Neutrophil (primary cell): ENCODE data around the gene RALY.

Source experiments
- H3K27ac ChIP-seq: fragments of 200-600 bp; sonication (generic); 2 replicates; pipeline ENCODE4 v1.5.1; 2016; ENCODE audit warnings: mild to moderate bottlenecking, moderate library complexity
- H3K27me3 ChIP-seq: fragments of 200-600 bp; sonication (generic); 2 replicates; pipeline ENCODE4 v1.6.0; 2016; ENCODE audit warnings: mild to moderate bottlenecking
- H3K36me3 ChIP-seq: fragments of 200-600 bp; sonication (generic); 2 replicates; pipeline ENCODE4 v1.5.1; 2017
- H3K4me1 ChIP-seq, 2 experiments: fragments of 200-600 bp in 1 of 2; sonication (generic) in 1 of 2; 1 replicate in 1 of 2; 2 replicates in 1 of 2; pipeline versions ENCODE4 v1.5.1 to v1.6.1; 2013 to 2016; ENCODE audit warnings: low read depth in 1 of 2, low read length in 1 of 2, mild to moderate bottlenecking in 1 of 2, moderate library complexity in 1 of 2; ENCODE audit not compliant: control insufficient read depth in 1 of 2, insufficient read depth in 1 of 2
- H3K4me3 ChIP-seq, 2 experiments: fragments of 200-600 bp in 1 of 2; sonication (generic) in 1 of 2; 1 replicate in 1 of 2; 2 replicates in 1 of 2; pipeline ENCODE4 v1.5.1; 2013 to 2016; ENCODE audit warnings: low read depth in 1 of 2, low read length in 1 of 2, mild to moderate bottlenecking in 1 of 2, moderate library complexity in 1 of 2
- H3K9me3 ChIP-seq: fragments of 200-600 bp; sonication (generic); 2 replicates; pipeline ENCODE4 v1.5.1; 2016
- TF ChIP-seq, protein P1 (sequence below): fragments of 200-600 bp; sonication (generic); IDR thresholded peaks from 2 replicates; pipeline ENCODE4 v1.5.1; 2016; ENCODE audit warnings: antibody characterized with exemption

Gene RALY

DNA sequence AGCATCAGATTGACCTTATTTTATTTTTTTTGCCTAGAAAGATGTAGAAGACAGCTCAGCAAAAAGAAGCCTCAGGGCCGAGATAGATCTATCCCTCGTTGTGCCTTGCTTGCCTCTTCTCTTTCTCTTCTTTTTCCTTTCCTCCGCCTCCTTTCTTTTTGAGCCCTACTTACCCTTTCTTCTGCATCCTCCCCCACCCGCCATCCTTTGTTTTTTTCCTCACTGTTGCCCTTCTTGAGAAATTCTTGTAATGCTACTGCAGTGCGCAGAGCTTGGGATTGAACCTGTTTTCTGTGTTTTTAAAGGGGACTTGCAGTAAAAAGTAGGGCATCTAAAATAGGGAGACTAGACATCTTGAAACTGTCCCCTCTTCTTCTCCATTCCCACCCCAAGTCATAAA is 18.6 kb downstream of the RALY start:
- TF ChIP-seq, protein P1, sequence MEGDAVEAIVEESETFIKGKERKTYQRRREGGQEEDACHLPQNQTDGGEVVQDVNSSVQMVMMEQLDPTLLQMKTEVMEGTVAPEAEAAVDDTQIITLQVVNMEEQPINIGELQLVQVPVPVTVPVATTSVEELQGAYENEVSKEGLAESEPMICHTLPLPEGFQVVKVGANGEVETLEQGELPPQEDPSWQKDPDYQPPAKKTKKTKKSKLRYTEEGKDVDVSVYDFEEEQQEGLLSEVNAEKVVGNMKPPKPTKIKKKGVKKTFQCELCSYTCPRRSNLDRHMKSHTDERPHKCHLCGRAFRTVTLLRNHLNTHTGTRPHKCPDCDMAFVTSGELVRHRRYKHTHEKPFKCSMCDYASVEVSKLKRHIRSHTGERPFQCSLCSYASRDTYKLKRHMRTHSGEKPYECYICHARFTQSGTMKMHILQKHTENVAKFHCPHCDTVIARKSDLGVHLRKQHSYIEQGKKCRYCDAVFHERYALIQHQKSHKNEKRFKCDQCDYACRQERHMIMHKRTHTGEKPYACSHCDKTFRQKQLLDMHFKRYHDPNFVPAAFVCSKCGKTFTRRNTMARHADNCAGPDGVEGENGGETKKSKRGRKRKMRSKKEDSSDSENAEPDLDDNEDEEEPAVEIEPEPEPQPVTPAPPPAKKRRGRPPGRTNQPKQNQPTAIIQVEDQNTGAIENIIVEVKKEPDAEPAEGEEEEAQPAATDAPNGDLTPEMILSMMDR = no peak
- H3K4me3 ChIP-seq = no peak overlapping the region
- H3K27me3 ChIP-seq = no peaks in the 10 kb centered on the region
- H3K4me1 ChIP-seq = peaks cover 20 to 29% of the 10 kb centered on the region in 2 experiments
- H3K36me3 ChIP-seq = no peaks in the 10 kb centered on the region
- no peaks in the 10 kb centered on the region for H3K9me3 ChIP-seq
- no peak overlapping the region for H3K27ac ChIP-seq

GRCh38 chr20:34012735-34013134 is 19.0 kb downstream of the RALY start:
- no peak overlapping the region for H3K27ac ChIP-seq

GRCh38 chr20:34013554-34013953 is 19.8 kb downstream of the RALY start:
- Histone ChIP-seq H3K9me3 (no peaks in the 10 kb centered on the region), H3K4me1 (peaks cover 20 to 29% of the 10 kb centered on the region in 2 experiments), H3K36me3 (no peaks in the 10 kb centered on the region), H3K27ac (no peak overlapping the region), H3K27me3 (no peaks in the 10 kb centered on the region), H3K4me3 (no peak overlapping the region)
- TF ChIP-seq, protein P1 = no peak

More at GRCh38 chr20:34012735-34013134, 19.0 kb downstream of the RALY start:
- Histone ChIP-seq H3K9me3 (no peaks in the 10 kb centered on the region), H3K36me3 (no peaks in the 10 kb centered on the region), H3K27me3 (no peaks in the 10 kb centered on the region), H3K4me3 (no peak overlapping the region), H3K4me1 (peaks cover 20 to 29% of the 10 kb centered on the region in 2 experiments)
- TF ChIP-seq, protein P1 = no peak

DNA sequence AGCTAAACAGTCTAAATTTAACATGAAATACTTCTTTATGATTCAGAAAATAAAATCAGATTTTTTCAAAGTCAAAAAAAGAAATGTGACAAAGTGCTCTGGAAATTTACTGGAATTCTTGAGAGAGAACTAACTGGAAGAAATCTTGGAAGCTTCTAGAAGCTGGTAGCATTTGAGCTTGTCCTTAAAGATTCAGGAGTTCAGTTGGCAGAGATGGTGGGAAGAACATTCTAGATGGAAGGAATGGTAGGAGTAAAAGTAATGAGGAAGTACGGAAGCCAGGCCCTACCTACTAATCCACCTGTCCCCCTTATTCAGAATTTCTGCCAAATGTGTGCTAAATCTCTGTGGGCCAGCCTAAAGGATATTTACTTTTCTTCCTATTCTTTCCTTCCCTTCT is 21.2 kb downstream of the RALY start:
- H3K27ac ChIP-seq = no peak overlapping the region
- H3K36me3 ChIP-seq = no peaks in the 10 kb centered on the region
- peaks cover 17 to 28% of the 10 kb centered on the region in 2 experiments for H3K4me1 ChIP-seq
- TF ChIP-seq, protein P1 = no peak
- H3K4me3 ChIP-seq = no peak overlapping the region
- no peaks in the 10 kb centered on the region for H3K27me3 ChIP-seq
- no peaks in the 10 kb centered on the region for H3K9me3 ChIP-seq

- Histone ChIP-seq H3K36me3 (no peaks in the 10 kb centered on the region), H3K9me3 (no peaks in the 10 kb centered on the region), H3K4me3 (no peak overlapping the region), H3K27ac (no peak overlapping the region), H3K4me1 (peaks cover 17 to 28% of the 10 kb centered on the region in 2 experiments), H3K27me3 (no peaks in the 10 kb centered on the region)
- TF ChIP-seq, protein P1 = no peak
Observed at GRCh38 chr20:34015401-34016335, 22.0 kb downstream of the RALY start.
